Kidney epithelial cell (primary cell): ENCODE results near the gene TDRD1. TPM values are rescaled to one million over a fixed set of nuclear protein-coding genes. Genes with fewer than 3 reads are reported as not detected.

Source experiments
- DNase-seq: peaks from one replicate; pipeline ENCODE4 v3.0.0-alpha.2; 2010; ENCODE audit warnings: low read depth
- H3K27me3 ChIP-seq: 2 replicates; pipeline ENCODE4 v1.6.0; 2011; ENCODE audit warnings: low read length; ENCODE audit not compliant: control insufficient read depth, insufficient read depth
- H3K36me3 ChIP-seq: 2 replicates; pipeline ENCODE4 v1.5.1; 2011; ENCODE audit warnings: low read length; ENCODE audit not compliant: control insufficient read depth, insufficient read depth
- H3K4me3 ChIP-seq: 2 replicates; pipeline ENCODE4 v1.5.1; 2011; ENCODE audit warnings: low read depth, mild to moderate bottlenecking, control low read depth, low read length
- CTCF ChIP-seq: IDR thresholded peaks from 2 replicates; pipeline ENCODE4 v1.5.1; 2011; ENCODE audit warnings: mild to moderate bottlenecking, moderate library complexity, low read length, control low read depth, inconsistent platforms; ENCODE audit not compliant: insufficient read depth, poor library complexity, severe bottlenecking
- total RNA-seq: library from RNA; depleted of rRNA; stranded (reverse); fragments of >200 nt; gene quantifications from 2 replicates; pipeline ENCODE4 v1.2.3, GENCODE V29; 2015

The TDRD1 gene
- total RNA-seq, 1 donor from 2014 or later: not detected

GRCh38 chr10:114176511-114176910, 2.6 kb upstream of the TDRD1 start:
- no peaks in the 10 kb centered on the region for H3K27me3 ChIP-seq
- H3K36me3 ChIP-seq: no peaks in the 10 kb centered on the region
- H3K4me3 ChIP-seq: no peak overlapping the region
- no peak for DNase-seq
- TF ChIP-seq CTCF: no peak

- no peak for TF ChIP-seq CTCF
- Histone ChIP-seq H3K4me3 (no peak overlapping the region), H3K27me3 (no peaks in the 10 kb centered on the region), H3K36me3 (no peaks in the 10 kb centered on the region)
- DNase-seq: no peak
Measured at GRCh38 chr10:114179747-114180146, 594 bp downstream of the TDRD1 start.

GRCh38 chr10:114180937-114181336, 1.8 kb downstream of the TDRD1 start:
- no peak for TF ChIP-seq CTCF

GRCh38 chr10:114181971-114182370, 2.8 kb downstream of the TDRD1 start:
- no peak overlapping the region for H3K4me3 ChIP-seq
- TF ChIP-seq CTCF: no peak
- no peaks in the 10 kb centered on the region for H3K27me3 ChIP-seq
- DNase-seq: no peak
- H3K36me3 ChIP-seq: no peaks in the 10 kb centered on the region

More at GRCh38 chr10:114180937-114181336, 1.8 kb downstream of the TDRD1 start:
- DNase-seq: no peak
- Histone ChIP-seq H3K36me3 (no peaks in the 10 kb centered on the region), H3K4me3 (no peak overlapping the region), H3K27me3 (no peaks in the 10 kb centered on the region)

- Histone ChIP-seq H3K4me3 (no peak overlapping the region), H3K36me3 (no peaks in the 10 kb centered on the region), H3K27me3 (no peaks in the 10 kb centered on the region)
- no peak for TF ChIP-seq CTCF
- DNase-seq: no peak
Measured at GRCh38 chr10:114183563-114183962, 4.4 kb downstream of the TDRD1 start.

GRCh38 chr10:114184276-114184675, 5.1 kb downstream of the TDRD1 start:
- no peak for DNase-seq
- Histone ChIP-seq H3K36me3 (no peaks in the 10 kb centered on the region), H3K27me3 (no peaks in the 10 kb centered on the region), H3K4me3 (no peak overlapping the region)
- TF ChIP-seq CTCF: no peak
